Erythroblast (primary cell): ENCODE data around the gene WNT6.

ENCODE experiments used
- GATA1 ChIP-seq: IDR thresholded peaks from 2 replicates; pipeline ENCODE4 v1.6.1; 2011; ENCODE audit warnings: low read depth, mild to moderate bottlenecking, control low read depth, low read length, moderate library complexity
- POLR2A ChIP-seq: IDR thresholded peaks from 2 replicates; pipeline ENCODE4 v1.6.1; 2011; ENCODE audit warnings: mild to moderate bottlenecking, low read length

GRCh38 chr2:218882461-218882816 is 22.8 kb downstream of the WNT6 start:
- TF ChIP-seq POLR2A (no peak), GATA1 (no peak)
